Stimulated activated CD4-positive, alpha-beta T cell treated with anti-CD3 and anti-CD28 coated beads, TNF-alpha, amount 100 ng/mL, for 4 hours (primary cell): ENCODE measurements around the gene CBL.

ENCODE experiments used
- DNase-seq, 3 experiments: peaks; one replicate each; pipeline ENCODE4 v3.0.0-alpha.2; 2020; ENCODE audit warnings: low read depth in 3 of 3

The CBL gene

GRCh38 chr11:119332111-119332765, 126.1 kb downstream of the CBL start:
- DNase-seq, result no peak

- DNase-seq, result peak; percentile 78 to 91 (median 88)
Observed at GRCh38 chr11:119334174-119334930, 128.2 kb downstream of the CBL start, which contains the start of gene RNF26. TSS of gene RNF26 (plus strand) at chr11:119334527. CDS start at chr11:119335123, 596 bp downstream.

GRCh38 chr11:119335091-119335654, 129.0 kb downstream of the CBL start:
- no peak for DNase-seq

GRCh38 chr11:119335655-119336543, 129.8 kb downstream of the CBL start:
- DNase-seq, result no peak

GRCh38 chr11:119336744-119337469, 130.8 kb downstream of the CBL start:
- DNase-seq, result no peak

GRCh38 chr11:119337581-119338317, 131.6 kb downstream of the CBL start:
- DNase-seq, result no peak

- DNase-seq, result peak in 2 of 3 experiments; percentile 42 to 45
Observed at GRCh38 chr11:119338318-119338890, 132.3 kb downstream of the CBL start.

GRCh38 chr11:119338965-119339588, 132.9 kb downstream of the CBL start:
- DNase-seq, result no peak

GRCh38 chr11:119339589-119340334, 133.6 kb downstream of the CBL start:
- no peak for DNase-seq

- no peak for DNase-seq
Observed at GRCh38 chr11:119340335-119341221, 134.4 kb downstream of the CBL start, which contains the start of gene C1QTNF5. TSS of gene C1QTNF5 (minus strand) at chr11:119340883. CDS start at chr11:119340397, 486 bp downstream.

GRCh38 chr11:119341222-119342022, 135.3 kb downstream of the CBL start:
- no peak for DNase-seq

GRCh38 chr11:119342023-119342300, 135.8 kb downstream of the CBL start:
- DNase-seq, result no peak

GRCh38 chr11:119342362-119343130, 136.4 kb downstream of the CBL start:
- no peak for DNase-seq

- DNase-seq, result no peak
Observed at GRCh38 chr11:119343726-119344125, 137.6 kb downstream of the CBL start.

- no peak for DNase-seq
Observed at GRCh38 chr11:119344291-119345010, 138.3 kb downstream of the CBL start.

- DNase-seq, result no peak
Observed at GRCh38 chr11:119345685-119346084, 139.5 kb downstream of the CBL start.
